ENCODE measurements around the gene SNRPF.

- no peak for TF ChIP-seq EZH2 (IDR thresholded peaks at IDR 0.05; ENCODE audit: insufficient read depth, poor library complexity, severe bottlenecking)
- TF ChIP-seq EZH2phosphoT487 (IDR thresholded peaks at IDR 0.05; ENCODE audit: insufficient read depth, low read depth), result no peak
Measured at GRCh38 chr12:95837240-95838038, 21.3 kb upstream of the SNRPF start.
